Endothelial cell of umbilical vein (primary cell): ENCODE results near the gene CRTAP. TPM values are rescaled to one million over a fixed set of nuclear protein-coding genes. Genes with fewer than 3 reads are reported as not detected.

Experiments
- Bru-seq: library from RNA; stranded (reverse); fragments of 400-500 nt; gene quantifications from one replicate; lab custom pipeline; 2021; lab: Mats Ljungman, UMichigan
- BruChase-seq, 2 experiments: library from RNA; stranded (reverse); fragments of 400-500 nt; gene quantifications; one replicate each; lab custom pipeline; 2021; lab: Mats Ljungman, UMichigan
- BruUV-seq: library from RNA; stranded (reverse); fragments of 400-500 nt; replicated peaks from 2 replicates; lab custom pipeline; 2021; lab: Mats Ljungman, UMichigan
- CTCF ChIA-PET: fragments of 300-600, 350-600 bp; sonication (Branson Sonifier 250); formaldehyde crosslinking; loops from one replicate; lab custom pipeline; 2021; ENCODE audit warnings: antibody characterized with exemption, inconsistent platforms; lab: Charles Lee
- POLR2A ChIA-PET: fragments of 300-600, 350-600 bp; sonication (Branson Sonifier 250); formaldehyde crosslinking; loops from one replicate; lab custom pipeline; 2021; ENCODE audit warnings: antibody characterized with exemption, inconsistent platforms; lab: Charles Lee
- DNase-seq: peaks from one replicate; pipeline ENCODE4 v3.0.0-alpha.2; 2011; ENCODE audit warnings: low read depth, low spot score
- FAIRE-seq: peaks from 2 replicates; lab custom pipeline; 2011; peaks lifted over from hg19 to GRCh38; lab: Jason Lieb, UNC
- H2AFZ ChIP-seq: 2 replicates; pipeline ENCODE4 v1.6.0; 2012; ENCODE audit warnings: low read depth, low read length, control low read depth, inconsistent platforms
- H3K27ac ChIP-seq: 2 replicates; pipeline ENCODE4 v1.5.1; 2011; ENCODE audit warnings: low read depth, mild to moderate bottlenecking, control low read depth, low read length, moderate library complexity; ENCODE audit not compliant: insufficient read depth
- H3K27me3 ChIP-seq, 2 experiments: 2 replicates each; pipeline versions ENCODE4 v1.6.0 to v1.6.1; 2011; ENCODE audit warnings: low read length in 2 of 2, mixed read lengths in 1 of 2; ENCODE audit not compliant: control insufficient read depth in 2 of 2, insufficient read depth in 2 of 2
- H3K36me3 ChIP-seq, 2 experiments: 2 replicates in 1 of 2; 3 replicates in 1 of 2; pipeline ENCODE4 v1.5.1; 2011; ENCODE audit warnings: low read length in 2 of 2, mild to moderate bottlenecking in 1 of 2, moderate library complexity in 1 of 2; ENCODE audit not compliant: control insufficient read depth in 2 of 2, insufficient read depth in 2 of 2; ENCODE audit errors: extremely low read depth in 1 of 2
- H3K4me1 ChIP-seq: 3 replicates; pipeline ENCODE4 v1.5.1; 2011; ENCODE audit warnings: mild to moderate bottlenecking, low read length; ENCODE audit not compliant: control insufficient read depth, insufficient read depth; ENCODE audit errors: extremely low read depth
- H3K4me2 ChIP-seq: 2 replicates; pipeline ENCODE4 v1.6.1; 2011; ENCODE audit warnings: low read length, control low read depth, mixed read lengths; ENCODE audit not compliant: insufficient read depth
- H3K4me3 ChIP-seq, 3 experiments: fragments of 200-600 bp in 1 of 3; sonication (generic), shearing (Covaris generic) in 1 of 3; replicated peaks in 1 of 3; 2 replicates each; pipeline ENCODE4 v1.5.1; 2011 to 2016; ENCODE audit warnings: control low read depth in 3 of 3, low read length in 3 of 3, mild to moderate bottlenecking in 2 of 3, inconsistent platforms in 1 of 3, low read depth in 1 of 3, moderate library complexity in 1 of 3; ENCODE audit not compliant: insufficient read depth in 1 of 3
- H3K79me2 ChIP-seq: 2 replicates; pipeline ENCODE4 v1.6.0; 2012; ENCODE audit warnings: low read length, inconsistent platforms; ENCODE audit not compliant: control insufficient read depth, insufficient read depth
- H3K9ac ChIP-seq: replicated peaks from 2 replicates; pipeline ENCODE3; 2011; ENCODE audit warnings: low read length, control low read depth; ENCODE audit not compliant: insufficient read depth; ENCODE audit errors: extremely low read depth
- H3K9me1 ChIP-seq: replicated peaks from 3 replicates; pipeline ENCODE4 v1.6.0; 2011; ENCODE audit warnings: mild to moderate bottlenecking, low read length; ENCODE audit not compliant: control insufficient read depth, insufficient read depth; ENCODE audit errors: extremely low read depth
- H3K9me3 ChIP-seq: replicated peaks from 2 replicates; pipeline ENCODE4 v1.5.1; 2012; ENCODE audit warnings: low read length, inconsistent platforms; ENCODE audit not compliant: control insufficient read depth, insufficient read depth
- H4K20me1 ChIP-seq: replicated peaks from 2 replicates; pipeline ENCODE3; 2011; ENCODE audit warnings: mild to moderate bottlenecking, low read length; ENCODE audit not compliant: control insufficient read depth, insufficient read depth; ENCODE audit errors: extremely low read depth
- EZH2 ChIP-seq: IDR thresholded peaks from 2 replicates; pipeline ENCODE4 v1.6.1; 2012; ENCODE audit warnings: borderline replicate concordance, low read depth, mild to moderate bottlenecking, moderate library complexity, low read length, inconsistent platforms; ENCODE audit not compliant: severe bottlenecking
- FOS ChIP-seq: IDR thresholded peaks from 2 replicates; pipeline ENCODE4 v1.6.1; 2011; ENCODE audit warnings: mild to moderate bottlenecking, low read length, moderate library complexity, borderline replicate concordance; ENCODE audit not compliant: insufficient read depth
- GATA2 ChIP-seq: IDR thresholded peaks from 2 replicates; pipeline ENCODE4 v1.7.0; 2011; ENCODE audit warnings: low read depth, mild to moderate bottlenecking, moderate library complexity, mixed read lengths, low read length; ENCODE audit not compliant: insufficient read length, insufficient read depth
- JUN ChIP-seq: IDR thresholded peaks from 2 replicates; pipeline ENCODE4 v1.6.1; 2011; ENCODE audit warnings: borderline replicate concordance, low read depth; ENCODE audit not compliant: insufficient read length, insufficient read depth
- MYC ChIP-seq: IDR thresholded peaks from one replicate; pipeline ENCODE4 v1.6.1; 2011; ENCODE audit warnings: mild to moderate bottlenecking, low read depth, low read length
- POLR2A ChIP-seq: IDR thresholded peaks from 2 replicates; pipeline ENCODE4 v1.6.1; 2012; ENCODE audit warnings: low read depth, mild to moderate bottlenecking, control low read depth, low read length
- POLR2AphosphoS5 ChIP-seq: IDR thresholded peaks from 2 replicates; pipeline ENCODE4 v1.6.1; 2012; ENCODE audit warnings: low read depth, mild to moderate bottlenecking, control low read depth, low read length, moderate library complexity; ENCODE audit not compliant: insufficient read depth
- dilution Hi-C: fragments of 300-500 bp; cut with MboI; formaldehyde crosslinking; loops from one replicate; pipeline ENCODE4 v1.15.0; 2019; ENCODE audit warnings: low sequenced_read_pairs; ENCODE audit not compliant: extremely low pct_ligation_motif_present
- intact Hi-C: fragments of 100-400 bp; cut with micrococcal nuclease; formaldehyde crosslinking; loops from one replicate; pipeline ENCODE4 v1.10.0; 2022
- long read RNA-seq: library from polyadenylated mRNA; stranded (forward); transcript quantifications from one replicate; pipeline ENCODE4 v2.0.0, GENCODE V29; 2021
- polyA minus RNA-seq, 3 experiments: library from RNA; depleted of rRNA, polyadenylated mRNA; stranded (reverse); fragments of >200 nt; gene quantifications; 1 replicate in 1 of 3; 2 replicates in 2 of 3; pipeline ENCODE4 v1.2.3, GENCODE V29; 2011
- polyA plus RNA-seq, 4 experiments: library from polyadenylated mRNA; depleted of rRNA in 3 of 4; stranded (reverse) in 3 of 4; unstranded in 1 of 4; fragments of >200 nt; gene quantifications; 2 replicates each; pipeline versions ENCODE4 v1.2.1 to v1.2.3, GENCODE V29; 2011 to 2012; ENCODE audit warnings: missing spikeins in 1 of 4
- total RNA-seq: library from RNA; stranded (reverse); gene quantifications from 2 replicates; pipeline ENCODE4 v1.2.3, GENCODE V29; 2021
- TF ChIP-seq, protein P1 (sequence below): IDR thresholded peaks from 2 replicates; pipeline ENCODE4 v1.6.1; 2011; ENCODE audit not compliant: insufficient read depth, insufficient read length
- TF ChIP-seq, protein P2 (sequence below), 2 donors: IDR thresholded peaks; 1 replicate in 1 of 2; 2 replicates in 1 of 2; pipeline ENCODE4 v1.5.1; 2011; ENCODE audit warnings: low read length in 2 of 2, mild to moderate bottlenecking in 2 of 2, moderate library complexity in 2 of 2, control low read depth in 1 of 2, inconsistent platforms in 1 of 2, low read depth in 1 of 2; ENCODE audit not compliant: insufficient read depth in 1 of 2; ENCODE audit errors: extremely low read depth in 1 of 2

The CRTAP gene
- total RNA-seq (198 and 204 TPM in 2 replicates), polyA plus RNA-seq (213 and 219 TPM in 2 replicates), polyA minus RNA-seq (112 and 137 TPM in 2 replicates), Bru-seq, nascent RNA (percentile 77 among the genes with signal in this experiment), BruChase-seq, experiment 1, labeled RNA remaining after a 6-hour chase (percentile 84 among the genes with signal in this experiment), BruChase-seq, experiment 2, labeled RNA remaining after a 2-hour chase (percentile 76 among the genes with signal in this experiment)
- 189 and 197 TPM in 2 replicates for polyA plus RNA-seq (2011; cell fraction: cytosol; rRNA removed)
- 61.7 and 64.3 TPM in 2 replicates for polyA plus RNA-seq (2011; cell fraction: nucleus; rRNA removed)
- 172 and 178 TPM in 2 replicates for polyA plus RNA-seq (2012)
- polyA minus RNA-seq (2011; cell fraction: cytosol; rRNA and poly(A)+ RNA removed): 130 TPM
- 28.2 and 34.2 TPM in 2 replicates for polyA minus RNA-seq (2011; cell fraction: nucleus; rRNA and poly(A)+ RNA removed)
- long read RNA-seq, full-length matches to known transcripts: 399 of 768 reads
- long read RNA-seq, partial matches to known transcripts: 10 of 768 reads
- long read RNA-seq, other reads (novel, unspliced or antisense): 359 of 768 reads

DNA sequence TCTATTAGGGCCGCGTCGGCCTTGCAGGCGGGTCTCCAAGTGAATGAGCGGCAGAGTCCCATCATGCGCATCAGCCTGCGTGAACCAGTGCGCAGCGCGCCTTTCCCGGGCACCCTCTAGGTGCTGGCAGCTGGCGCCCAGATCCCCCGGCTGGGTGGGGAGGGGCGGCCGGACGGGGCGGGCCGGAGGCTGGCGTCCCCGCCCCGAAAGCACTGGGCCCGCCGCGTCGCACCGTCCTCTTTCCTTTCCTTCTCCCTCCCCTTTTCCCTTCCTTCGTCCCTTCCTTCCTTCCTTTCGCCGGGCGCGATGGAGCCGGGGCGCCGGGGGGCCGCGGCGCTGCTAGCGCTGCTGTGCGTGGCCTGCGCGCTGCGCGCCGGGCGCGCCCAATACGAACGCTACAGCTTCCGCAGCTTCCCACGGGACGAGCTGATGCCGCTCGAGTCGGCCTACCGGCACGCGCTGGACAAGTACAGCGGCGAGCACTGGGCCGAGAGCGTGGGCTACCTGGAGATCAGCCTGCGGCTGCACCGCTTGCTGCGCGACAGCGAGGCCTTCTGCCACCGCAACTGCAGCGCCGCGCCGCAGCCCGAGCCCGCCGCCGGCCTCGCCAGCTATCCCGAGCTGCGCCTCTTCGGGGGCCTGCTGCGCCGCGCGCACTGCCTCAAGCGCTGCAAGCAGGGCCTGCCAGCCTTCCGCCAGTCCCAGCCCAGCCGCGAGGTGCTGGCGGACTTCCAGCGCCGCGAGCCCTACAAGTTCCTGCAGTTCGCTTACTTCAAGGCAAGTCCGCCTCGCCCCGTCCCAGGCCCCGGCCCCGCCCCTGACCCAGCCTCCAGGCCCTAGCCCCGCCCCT, at the start of gene CRTAP:
TSS of gene CRTAP (plus strand) at position 243 of the 850 bp plus-strand sequence. CDS start at position 307, 64 bp downstream.
- Histone ChIP-seq H3K27ac (peak within 1 kb of the TSS; percentile 28), H3K79me2 (peaks cover 28% of the 10 kb centered on the region), H3K36me3 (peaks cover 0 to 2% of the 10 kb centered on the region in 2 experiments), H4K20me1 (no peaks in the 10 kb centered on the region), H2AFZ (peak within 1 kb of the TSS; percentile 62), H3K4me1 (peaks cover 19% of the 10 kb centered on the region), H3K4me3 (peak within 1 kb of the TSS; percentile 55 to 70 (median 67)), H3K9me1 (no peaks in the 10 kb centered on the region), H3K9me3 (no peaks in the 10 kb centered on the region), H3K9ac (peak within 1 kb of the TSS; percentile 53), H3K27me3 (no peaks in the 10 kb centered on the region), H3K4me2 (peak within 1 kb of the TSS; percentile 93)
- FAIRE-seq: peak; percentile 83
- DNase-seq: peak; percentile 98
- intact Hi-C loops: loop anchor here (1.0 to 5.0 kb wide), 4 partner anchors 17 to 323 kb away; partner anchors contain the start of genes GLB1 and TMPPE
- CTCF ChIA-PET: interaction anchor here (0.7 to 3.5 kb wide), 5 partner anchors 10 to 259 kb away, joined by 3 to 19 read pairs (median 9); partner anchors contain the start of genes GLB1 and TMPPE
- dilution Hi-C loops: no loop called here
- BruUV-seq: no TSS peak
- peak; percentile 78 for TF ChIP-seq POLR2A
- TF ChIP-seq, protein P1, sequence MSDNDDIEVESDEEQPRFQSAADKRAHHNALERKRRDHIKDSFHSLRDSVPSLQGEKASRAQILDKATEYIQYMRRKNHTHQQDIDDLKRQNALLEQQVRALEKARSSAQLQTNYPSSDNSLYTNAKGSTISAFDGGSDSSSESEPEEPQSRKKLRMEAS: no peak
- TF ChIP-seq MYC: no peak
- no peak for TF ChIP-seq FOS
- TF ChIP-seq EZH2: no peak
- no peak for TF ChIP-seq JUN
- TF ChIP-seq, protein P2, sequence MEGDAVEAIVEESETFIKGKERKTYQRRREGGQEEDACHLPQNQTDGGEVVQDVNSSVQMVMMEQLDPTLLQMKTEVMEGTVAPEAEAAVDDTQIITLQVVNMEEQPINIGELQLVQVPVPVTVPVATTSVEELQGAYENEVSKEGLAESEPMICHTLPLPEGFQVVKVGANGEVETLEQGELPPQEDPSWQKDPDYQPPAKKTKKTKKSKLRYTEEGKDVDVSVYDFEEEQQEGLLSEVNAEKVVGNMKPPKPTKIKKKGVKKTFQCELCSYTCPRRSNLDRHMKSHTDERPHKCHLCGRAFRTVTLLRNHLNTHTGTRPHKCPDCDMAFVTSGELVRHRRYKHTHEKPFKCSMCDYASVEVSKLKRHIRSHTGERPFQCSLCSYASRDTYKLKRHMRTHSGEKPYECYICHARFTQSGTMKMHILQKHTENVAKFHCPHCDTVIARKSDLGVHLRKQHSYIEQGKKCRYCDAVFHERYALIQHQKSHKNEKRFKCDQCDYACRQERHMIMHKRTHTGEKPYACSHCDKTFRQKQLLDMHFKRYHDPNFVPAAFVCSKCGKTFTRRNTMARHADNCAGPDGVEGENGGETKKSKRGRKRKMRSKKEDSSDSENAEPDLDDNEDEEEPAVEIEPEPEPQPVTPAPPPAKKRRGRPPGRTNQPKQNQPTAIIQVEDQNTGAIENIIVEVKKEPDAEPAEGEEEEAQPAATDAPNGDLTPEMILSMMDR (IDR thresholded peaks at IDR 0.05; ENCODE audit: extremely low read depth in 1 of 2, insufficient read depth in 1 of 2, low read depth in 1 of 2, low read length in 2 of 2): no peak
- no peak for TF ChIP-seq GATA2
- TF ChIP-seq POLR2AphosphoS5: peak; percentile 84
- POLR2A ChIA-PET: no interaction called here
